HG02840 (cell line): ENCODE data around the gene INSIG1.

Experiments
- ATAC-seq: cut with Tn5 transposase; IDR thresholded peaks from one replicate; pipeline ENCODE4 v1.9.1; 2021; ENCODE audit warnings: mild to moderate bottlenecking, moderate library complexity, moderate number of reproducible peaks; ENCODE audit not compliant: unreplicated experiment, low FRiP score

INSIG1 gene

DNA sequence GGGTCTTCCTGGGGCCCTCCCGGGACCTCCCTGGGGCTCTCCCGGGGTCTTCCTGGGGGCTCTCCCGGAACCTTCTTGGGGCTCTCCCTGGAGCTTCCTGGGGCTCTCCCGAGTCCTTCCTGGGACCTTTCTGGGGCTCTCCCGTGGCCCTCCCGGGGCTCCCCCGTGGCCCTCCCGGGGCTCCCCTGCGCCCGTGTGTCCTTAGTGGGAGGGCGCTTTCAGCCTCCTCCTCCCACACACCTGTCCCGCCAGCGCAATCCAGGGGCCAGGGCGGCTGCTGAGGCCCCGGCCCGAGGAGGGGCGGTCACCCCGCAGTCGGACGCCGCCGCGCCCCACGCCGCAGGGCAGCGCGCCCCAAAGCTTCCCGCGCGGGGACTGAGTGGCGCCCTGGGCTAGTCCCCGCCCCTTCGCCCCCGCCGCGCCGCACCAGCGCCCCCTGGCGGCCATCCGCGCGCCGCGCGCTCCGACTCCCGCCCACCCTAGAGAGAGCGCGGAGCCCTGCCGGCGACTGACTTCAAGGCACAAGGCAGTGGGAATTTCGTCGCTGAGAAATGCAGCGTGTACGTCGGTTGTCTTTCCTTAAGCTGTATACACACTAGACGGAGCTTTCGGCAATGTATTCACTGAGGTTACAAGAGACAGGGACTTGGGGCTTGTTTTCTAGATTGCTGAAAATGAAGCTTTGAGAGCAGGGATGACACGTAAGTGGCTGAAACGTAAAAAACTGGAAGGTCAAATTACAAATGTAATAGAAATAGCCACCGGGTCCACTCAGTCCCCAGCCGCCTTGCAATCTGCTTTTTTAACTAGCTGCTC is 47.1 kb downstream of the INSIG1 start:
- ATAC-seq = peak; percentile 77

- no peak for ATAC-seq
Observed at GRCh38 chr7:155345490-155345889, 47.8 kb downstream of the INSIG1 start.

GRCh38 chr7:155346285-155346684 is 48.6 kb downstream of the INSIG1 start:
- ATAC-seq = no peak

DNA sequence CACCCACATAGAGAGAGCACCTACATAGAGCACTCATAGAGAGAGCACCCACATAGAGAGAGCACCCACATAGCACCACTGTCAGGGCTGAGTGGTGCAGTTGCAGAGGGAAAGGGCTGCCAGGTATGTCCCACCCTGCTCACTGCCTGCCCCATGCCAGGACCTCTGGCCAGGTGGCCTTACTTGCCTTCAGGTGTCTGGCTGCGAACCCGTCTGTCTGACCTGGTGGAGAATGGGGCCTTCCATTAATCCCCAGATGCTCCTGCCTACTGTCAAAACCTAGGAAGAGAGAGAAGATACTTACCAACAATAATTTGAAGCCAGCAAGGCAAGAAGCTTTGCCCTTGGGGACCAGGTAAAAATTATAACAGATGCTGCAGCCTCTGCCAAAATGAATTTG is 51.1 kb downstream of the INSIG1 start:
- ATAC-seq = no peak

DNA sequence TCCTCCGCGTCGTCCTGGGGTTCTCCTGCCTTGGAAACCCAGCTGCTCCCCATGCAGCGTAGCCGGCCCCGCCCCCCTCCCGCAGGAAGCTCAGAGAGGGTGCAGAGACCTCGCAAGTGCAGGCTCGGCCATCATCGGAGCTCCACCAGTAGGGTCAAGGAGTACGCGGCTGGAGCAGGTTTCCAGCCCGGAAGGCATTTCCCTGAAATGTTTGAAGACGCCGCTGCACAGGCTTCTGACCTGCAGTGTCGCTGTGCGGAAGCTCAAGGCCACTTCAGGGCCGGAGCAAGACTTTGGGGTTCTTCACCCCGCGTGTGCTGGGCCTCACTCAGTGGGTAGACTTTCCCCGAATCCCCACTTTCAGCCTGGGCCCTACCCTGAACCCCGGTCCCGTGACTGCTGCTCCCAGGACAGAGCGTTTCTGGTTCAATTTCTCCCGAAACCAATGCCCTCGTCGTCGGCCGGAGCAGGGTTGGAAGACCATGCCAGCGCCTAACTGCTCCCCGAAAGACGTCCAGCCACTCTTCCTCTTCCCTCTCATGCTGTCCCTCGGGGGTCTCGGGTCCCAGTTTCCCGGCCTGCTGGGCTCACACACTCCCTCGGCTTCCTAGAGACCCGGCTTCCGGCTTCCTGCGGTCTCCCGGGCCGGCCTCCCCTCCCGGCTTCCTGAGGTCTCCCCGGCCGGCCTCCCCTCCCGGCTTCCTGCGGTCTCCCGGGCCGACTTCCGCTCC is 52.1 kb downstream of the INSIG1 start:
- ATAC-seq = no peak

DNA sequence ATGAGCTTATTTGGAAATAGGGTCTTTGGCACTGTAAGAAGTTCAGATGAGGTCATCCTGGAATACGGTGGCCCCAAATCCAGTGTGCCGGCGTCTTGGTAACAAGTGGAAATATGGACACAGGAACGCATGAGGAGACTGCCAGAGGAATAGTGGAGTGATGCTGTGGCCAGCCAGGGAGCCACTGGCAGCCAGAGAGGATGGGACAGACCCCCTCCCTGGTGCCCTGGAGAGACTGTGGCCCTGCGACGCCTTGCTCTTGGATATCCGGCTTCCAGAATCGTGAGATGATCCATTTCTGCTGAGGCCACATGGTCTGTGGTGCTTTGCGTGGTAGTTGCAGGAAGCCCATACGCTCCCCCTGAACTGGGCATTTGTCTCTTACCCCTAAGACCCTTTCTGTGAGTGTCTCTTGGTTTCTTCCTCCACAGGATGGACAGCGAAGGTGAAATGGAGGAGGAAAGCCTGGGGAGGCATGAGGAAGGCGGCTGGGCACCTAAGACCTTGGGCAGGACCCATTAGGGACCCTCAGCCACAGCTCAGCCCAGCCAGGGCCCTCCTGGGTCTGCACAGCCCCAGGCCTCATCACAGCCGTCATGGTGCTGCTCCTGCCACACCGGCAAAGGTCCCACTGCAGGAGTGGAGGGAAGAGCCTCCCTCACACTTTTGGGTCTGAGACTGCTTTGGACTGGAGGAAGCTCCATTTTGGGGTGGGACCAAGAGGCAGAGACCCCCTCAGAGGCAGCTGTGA is 53.6 kb downstream of the INSIG1 start:
- no peak for ATAC-seq

- ATAC-seq = no peak
Observed at GRCh38 chr7:155352076-155352752, 54.5 kb downstream of the INSIG1 start.

- ATAC-seq = no peak
Observed at GRCh38 chr7:155352753-155353115, 55.1 kb downstream of the INSIG1 start.

DNA sequence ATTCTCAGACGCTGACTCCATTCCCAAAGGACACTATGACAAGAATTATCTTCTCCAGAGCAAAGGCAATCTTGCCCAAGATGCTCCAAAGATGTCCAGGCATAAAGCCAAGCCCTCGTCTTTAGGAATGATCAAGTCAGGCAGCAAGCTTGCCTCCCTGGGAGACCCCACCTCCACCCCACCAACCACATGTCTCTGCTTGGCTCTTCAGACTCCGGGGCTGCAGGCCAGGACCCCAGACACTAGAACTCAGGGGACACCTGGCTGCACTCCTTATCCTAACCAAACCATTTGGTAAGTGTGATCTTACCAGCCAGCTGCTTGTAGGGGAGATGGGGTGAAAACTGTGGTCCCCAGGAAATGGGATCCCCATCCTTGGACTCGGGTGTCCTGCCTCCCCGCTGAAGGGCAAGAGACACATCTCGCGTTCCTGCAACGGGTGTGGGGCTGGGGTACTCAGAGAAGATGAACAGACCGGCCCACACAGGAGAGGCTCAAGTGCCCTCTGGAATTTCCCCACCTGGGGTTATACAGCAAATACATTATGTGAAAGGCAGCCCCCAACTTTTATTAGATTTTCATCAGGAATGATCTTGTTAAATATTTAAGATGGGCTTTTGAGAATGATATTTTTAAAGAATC is 55.7 kb downstream of the INSIG1 start:
- ATAC-seq = no peak

DNA sequence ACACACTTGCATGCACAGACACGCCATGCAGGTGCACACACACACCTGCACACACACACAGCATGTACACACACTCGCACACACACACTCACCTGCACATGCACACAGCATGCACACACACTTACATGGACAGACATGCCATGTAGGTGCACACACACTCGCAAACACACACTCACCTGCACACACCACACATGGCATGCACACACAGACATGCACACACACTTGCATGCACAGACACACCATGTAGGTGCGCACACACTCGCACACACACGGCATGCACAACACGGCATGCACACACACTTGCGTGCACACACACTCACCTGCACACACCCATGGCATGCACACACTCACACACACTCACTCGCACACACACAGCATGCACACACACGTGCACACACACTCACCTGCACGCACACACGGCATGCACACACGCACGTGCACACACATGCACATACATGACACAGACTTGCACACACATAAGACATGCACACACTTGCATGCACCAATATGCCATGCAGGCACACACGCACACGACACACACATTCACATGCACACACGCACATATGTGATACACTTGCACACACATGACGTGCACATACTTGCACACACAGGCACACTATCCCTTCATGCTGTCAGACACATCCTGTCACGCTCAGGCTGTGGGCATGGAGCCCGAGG is 56.8 kb downstream of the INSIG1 start:
- ATAC-seq = no peak

- ATAC-seq = no peak
Observed at GRCh38 chr7:155355176-155355575, 57.5 kb downstream of the INSIG1 start.

- no peak for ATAC-seq
Observed at GRCh38 chr7:155355745-155356144, 58.1 kb downstream of the INSIG1 start.

DNA sequence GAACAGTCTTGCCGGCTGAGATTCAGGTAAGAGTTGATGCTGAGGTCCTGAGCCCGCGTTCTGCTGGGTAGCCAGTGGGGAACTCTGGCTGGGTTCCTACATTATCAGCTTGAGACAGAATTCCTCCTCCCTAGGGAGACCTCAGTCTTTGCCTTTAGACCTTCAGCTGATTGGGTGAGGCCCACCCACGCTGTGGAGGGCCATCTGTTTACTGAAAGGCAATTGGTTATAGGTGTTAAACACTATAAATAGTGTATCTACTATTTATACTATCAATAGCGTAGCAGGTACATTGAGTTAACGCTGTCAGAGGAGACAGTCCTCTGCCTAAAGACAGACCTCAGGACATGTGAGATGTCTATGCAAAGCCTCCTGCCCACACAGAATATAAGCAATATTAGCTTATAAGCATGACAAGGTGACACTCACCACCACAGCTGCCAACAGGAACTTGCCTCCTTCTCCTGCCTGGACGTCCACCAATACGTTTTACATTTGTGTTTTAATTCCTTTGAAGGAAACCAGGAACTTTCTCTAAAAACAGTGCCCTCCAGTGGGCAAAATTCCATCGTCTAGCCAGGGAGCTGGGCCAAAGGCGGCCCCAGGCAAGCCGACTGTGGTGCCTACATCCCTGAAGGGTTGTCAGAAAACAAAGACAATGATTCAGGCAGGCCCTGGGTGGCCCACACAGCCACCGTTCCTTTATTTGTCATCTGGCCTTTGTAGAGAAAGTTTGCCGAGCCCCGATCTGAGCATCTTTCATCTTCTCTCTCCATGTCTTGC is 58.8 kb downstream of the INSIG1 start:
- no peak for ATAC-seq

GRCh38 chr7:155357573-155358041 is 59.9 kb downstream of the INSIG1 start:
- no peak for ATAC-seq

DNA sequence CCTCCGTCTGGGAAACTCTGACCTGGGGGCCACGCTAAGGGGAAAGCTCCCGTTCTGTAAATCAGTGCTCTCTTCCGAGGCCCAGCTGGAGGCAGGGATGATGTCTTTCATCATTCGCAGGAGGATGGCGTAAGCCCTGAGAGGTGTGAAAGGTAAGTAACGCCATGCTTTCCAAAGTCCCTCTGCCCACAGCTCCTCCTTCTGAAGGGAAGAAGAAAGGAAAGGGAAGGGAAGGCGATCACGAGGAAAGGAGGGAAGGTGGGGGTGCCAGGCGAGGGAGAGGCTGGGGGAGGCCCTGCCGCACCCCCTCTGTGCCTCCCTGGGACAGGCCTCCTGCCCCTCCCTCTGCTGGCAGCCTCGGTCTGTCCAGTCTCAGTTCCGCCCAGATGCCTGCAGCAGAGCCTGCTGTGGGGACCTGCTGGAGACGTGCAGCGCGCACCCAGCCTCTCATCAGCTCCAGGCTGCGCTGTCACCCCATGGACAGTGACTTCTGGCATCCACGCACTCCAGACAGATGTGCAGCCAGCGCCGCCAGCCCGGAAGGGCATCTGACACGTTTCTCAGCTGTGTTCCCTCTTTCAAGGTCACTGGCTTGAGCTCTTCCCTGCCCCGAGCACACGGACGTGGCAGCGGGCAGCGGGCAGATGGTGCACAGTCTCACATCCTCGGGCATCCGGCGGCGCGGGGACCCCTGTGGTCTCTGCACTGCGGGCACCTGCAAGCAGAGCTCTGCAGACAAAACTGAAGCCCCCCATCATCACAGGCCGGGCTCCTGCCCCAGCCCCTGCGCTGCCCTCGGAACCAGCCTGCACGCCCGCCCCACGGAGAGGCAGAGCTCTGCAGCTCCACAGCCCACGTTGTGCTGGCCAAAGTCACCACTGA is 60.6 kb downstream of the INSIG1 start:
- no peak for ATAC-seq

DNA sequence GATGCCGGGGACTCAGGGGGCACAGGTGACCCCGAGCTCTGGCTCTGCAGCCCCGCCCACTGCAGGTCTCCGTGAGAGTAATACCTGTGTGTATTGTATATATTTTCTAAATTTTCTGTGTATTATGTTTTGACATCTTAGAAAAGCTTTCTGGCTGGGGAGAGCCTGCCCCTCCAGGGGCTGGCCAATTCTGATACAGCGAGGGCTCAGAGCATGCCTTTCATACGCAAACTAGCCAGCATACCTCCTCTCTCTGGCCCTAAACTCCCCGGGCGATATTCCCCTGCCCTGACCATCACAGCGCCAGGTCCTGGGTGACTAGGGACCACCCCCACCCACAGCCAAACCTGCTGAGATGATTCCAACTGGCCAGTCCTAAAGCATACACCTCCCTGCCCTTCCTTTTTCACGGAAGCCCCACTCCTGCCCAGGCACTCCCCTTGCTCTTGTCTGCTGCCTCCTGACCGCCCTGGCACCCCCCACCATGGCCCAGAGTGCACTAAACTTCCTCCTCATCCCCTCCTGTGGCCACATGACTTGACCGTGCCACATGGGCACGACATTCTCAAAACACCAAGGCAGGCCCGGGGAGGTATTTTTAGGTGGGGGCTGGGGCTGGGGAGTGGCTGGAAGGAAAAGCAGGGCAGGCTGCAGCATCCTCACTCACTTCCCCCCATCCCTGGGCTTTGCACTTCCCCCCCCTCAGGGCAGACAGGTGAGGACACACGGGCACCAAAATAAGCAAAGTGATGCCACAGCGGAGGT is 61.5 kb downstream of the INSIG1 start:
- ATAC-seq = no peak
